CD4-positive, CD25-positive, alpha-beta regulatory T cell (primary cell): ENCODE data around the gene TNNT2. TPM values are rescaled to one million over a fixed set of nuclear protein-coding genes. Genes with fewer than 3 reads are reported as not detected.

Experiments used
- ATAC-seq, 2 donors: fragments of 150-1000 bp; cut with Tn5 transposase; one replicate each; pipeline ENCODE4 v1.10.0; 2021; ENCODE audit warnings: low read depth in 2 of 2, moderate number of reproducible peaks in 2 of 2, moderate library complexity in 1 of 2
- DNase-seq, 3 donors: peaks; one replicate each; pipeline versions ENCODE4 v3.0.0 to v3.0.0-alpha.2; 2012 to 2022; ENCODE audit warnings: mixed read lengths in 1 of 3
- H3K27ac ChIP-seq: one replicate; pipeline ENCODE4 v1.7.0; 2013; ENCODE audit warnings: mild to moderate bottlenecking, low read length; ENCODE audit not compliant: insufficient read depth, poor library complexity, severe bottlenecking
- H3K27me3 ChIP-seq: one replicate; pipeline ENCODE4 v1.7.0; 2013; ENCODE audit warnings: low read length; ENCODE audit not compliant: control insufficient read depth, insufficient read depth
- H3K36me3 ChIP-seq: one replicate; pipeline ENCODE4 v1.7.0; 2013; ENCODE audit warnings: mild to moderate bottlenecking, low read length, moderate library complexity; ENCODE audit not compliant: control insufficient read depth, insufficient read depth
- H3K4me1 ChIP-seq: 2 replicates; pipeline ENCODE4 v1.7.0; 2013; ENCODE audit warnings: mild to moderate bottlenecking, low read length; ENCODE audit not compliant: insufficient read depth, control insufficient read depth, poor library complexity, severe bottlenecking
- H3K4me3 ChIP-seq: one replicate; pipeline ENCODE4 v1.7.0; 2013; ENCODE audit warnings: low read depth, mild to moderate bottlenecking, low read length, moderate library complexity
- H3K9me3 ChIP-seq, 2 experiments: 1 replicate in 1 of 2; 2 replicates in 1 of 2; pipeline ENCODE4 v1.7.0; 2013; ENCODE audit warnings: low read length in 2 of 2, mild to moderate bottlenecking in 1 of 2, moderate library complexity in 1 of 2; ENCODE audit not compliant: control insufficient read depth in 2 of 2
- H3K27ac Mint-ChIP-seq, 3 donors: one replicate each; pipeline ENCODE4 v1.8.0; 2020 to 2022; ENCODE audit warnings: mild to moderate bottlenecking in 3 of 3, mixed read lengths in 3 of 3, moderate library complexity in 2 of 3
- H3K27me3 Mint-ChIP-seq: one replicate; pipeline ENCODE4 v1.8.0; 2022; ENCODE audit warnings: mild to moderate bottlenecking, mixed read lengths
- H3K36me3 Mint-ChIP-seq: one replicate; pipeline ENCODE4 v1.8.0; 2020; ENCODE audit warnings: mixed read lengths
- H3K4me1 Mint-ChIP-seq, 4 donors: one replicate each; pipeline ENCODE4 v1.8.0; 2020 to 2022; ENCODE audit warnings: mixed read lengths in 4 of 4, mild to moderate bottlenecking in 1 of 4
- H3K4me3 Mint-ChIP-seq, 4 donors: one replicate each; pipeline ENCODE4 v1.8.0; 2020 to 2022; ENCODE audit warnings: mild to moderate bottlenecking in 4 of 4, mixed read lengths in 4 of 4, moderate library complexity in 3 of 4
- H3K9me3 Mint-ChIP-seq, 7 donors: one replicate each; pipeline ENCODE4 v1.8.0; 2020 to 2022; ENCODE audit warnings: mixed read lengths in 7 of 7, mild to moderate bottlenecking in 3 of 7, moderate library complexity in 2 of 7
- polyA plus RNA-seq, 4 donors: library from polyadenylated mRNA; unstranded; fragments of 300-500 nt; fragmentation: Illumina TruSeq; gene quantifications; one replicate each; pipeline ENCODE4 v1.2.3, GENCODE V29; 2021
- total RNA-seq: library from RNA; stranded (reverse); gene quantifications from one replicate; pipeline ENCODE4 v1.2.3, GENCODE V29; 2022

The TNNT2 gene
- total and polyA plus RNA-seq, 5 donors from 2014 or later = not detected

DNA sequence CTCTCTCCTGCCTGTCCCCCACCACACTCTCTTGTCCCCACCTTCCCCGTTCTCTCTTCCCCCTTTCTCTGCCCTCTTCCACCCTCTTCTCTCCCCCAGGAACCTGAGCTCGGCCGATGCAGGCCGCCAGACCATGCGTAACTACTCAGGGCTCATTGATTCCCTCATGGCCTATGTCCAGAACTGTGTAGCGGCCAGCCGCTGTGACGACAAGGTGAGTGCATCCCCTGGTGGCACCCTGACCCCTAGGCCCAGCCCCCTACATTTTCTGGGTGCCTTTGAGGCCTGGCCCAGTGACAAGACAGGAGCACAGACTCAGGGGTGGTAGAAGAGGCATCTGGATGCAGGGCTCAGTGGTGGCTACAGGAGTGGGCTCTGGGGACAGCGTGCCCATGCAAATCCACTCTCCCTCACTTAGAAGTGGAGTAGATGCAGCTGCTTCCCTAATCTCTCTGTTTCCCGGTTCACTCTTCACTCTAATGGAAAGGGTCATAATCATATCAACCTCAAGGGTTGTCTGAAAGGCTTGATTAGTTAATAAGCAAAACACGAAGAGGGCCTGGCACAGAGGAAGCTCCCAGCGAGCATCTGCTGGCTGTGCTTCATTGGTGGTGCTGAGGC is 57.2 kb downstream of the TNNT2 start:
- DNase-seq (no peak), ATAC-seq (no peak)
- Histone ChIP-seq H3K27ac (no peak overlapping the region), H3K27me3 (no peaks in the 10 kb centered on the region), H3K4me1 (no peaks in the 10 kb centered on the region), H3K9me3 (no peaks in the 10 kb centered on the region), H3K36me3 (no peaks in the 10 kb centered on the region), H3K4me3 (no peak overlapping the region)
- Mint-ChIP-seq H3K9me3 (peaks cover 0 to 1% (median 0%) of the 10 kb centered on the region in 7 donors), H3K4me1 (peaks cover 0 to 2% (median 0%) of the 10 kb centered on the region in 4 donors), H3K36me3 (no peaks in the 10 kb centered on the region), H3K27me3 (peaks cover 4% of the 10 kb centered on the region), H3K4me3 (no peak overlapping the region), H3K27ac (no peak overlapping the region)

DNA sequence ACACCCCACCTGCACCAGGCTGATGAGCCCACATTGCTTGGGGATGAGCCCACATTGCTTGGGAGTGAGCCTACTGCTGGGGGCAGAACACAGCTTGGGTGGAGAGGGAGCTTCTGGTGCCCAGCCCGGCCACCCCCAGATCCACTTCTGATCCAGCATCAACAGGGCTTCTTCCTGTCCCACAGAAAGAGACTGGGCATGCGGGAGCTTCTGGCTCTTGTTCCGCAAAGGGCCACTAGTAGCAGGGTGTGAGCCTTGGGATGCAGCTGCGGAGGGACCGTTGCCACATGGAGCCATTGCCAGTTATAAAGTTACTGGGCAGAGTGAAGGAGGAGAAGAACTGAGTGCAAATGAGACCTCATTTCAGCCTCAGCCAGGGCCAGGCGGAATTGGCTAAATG is 57.8 kb downstream of the TNNT2 start:
- no peaks in the 10 kb centered on the region for H3K4me1 ChIP-seq
- Mint-ChIP-seq H3K27me3 (peaks cover 9% of the 10 kb centered on the region), H3K36me3 (no peaks in the 10 kb centered on the region), H3K4me3 (no peak overlapping the region), H3K27ac (no peak overlapping the region), H3K9me3 (peaks cover 0 to 1% (median 0%) of the 10 kb centered on the region in 7 donors), H3K4me1 (peaks cover 0 to 2% (median 0%) of the 10 kb centered on the region in 4 donors)
- no peaks in the 10 kb centered on the region for H3K9me3 ChIP-seq
- no peaks in the 10 kb centered on the region for H3K36me3 ChIP-seq
- H3K27me3 ChIP-seq = no peaks in the 10 kb centered on the region
- no peak overlapping the region for H3K4me3 ChIP-seq
- no peak overlapping the region for H3K27ac ChIP-seq
- ATAC-seq (no peak), DNase-seq (no peak)

DNA sequence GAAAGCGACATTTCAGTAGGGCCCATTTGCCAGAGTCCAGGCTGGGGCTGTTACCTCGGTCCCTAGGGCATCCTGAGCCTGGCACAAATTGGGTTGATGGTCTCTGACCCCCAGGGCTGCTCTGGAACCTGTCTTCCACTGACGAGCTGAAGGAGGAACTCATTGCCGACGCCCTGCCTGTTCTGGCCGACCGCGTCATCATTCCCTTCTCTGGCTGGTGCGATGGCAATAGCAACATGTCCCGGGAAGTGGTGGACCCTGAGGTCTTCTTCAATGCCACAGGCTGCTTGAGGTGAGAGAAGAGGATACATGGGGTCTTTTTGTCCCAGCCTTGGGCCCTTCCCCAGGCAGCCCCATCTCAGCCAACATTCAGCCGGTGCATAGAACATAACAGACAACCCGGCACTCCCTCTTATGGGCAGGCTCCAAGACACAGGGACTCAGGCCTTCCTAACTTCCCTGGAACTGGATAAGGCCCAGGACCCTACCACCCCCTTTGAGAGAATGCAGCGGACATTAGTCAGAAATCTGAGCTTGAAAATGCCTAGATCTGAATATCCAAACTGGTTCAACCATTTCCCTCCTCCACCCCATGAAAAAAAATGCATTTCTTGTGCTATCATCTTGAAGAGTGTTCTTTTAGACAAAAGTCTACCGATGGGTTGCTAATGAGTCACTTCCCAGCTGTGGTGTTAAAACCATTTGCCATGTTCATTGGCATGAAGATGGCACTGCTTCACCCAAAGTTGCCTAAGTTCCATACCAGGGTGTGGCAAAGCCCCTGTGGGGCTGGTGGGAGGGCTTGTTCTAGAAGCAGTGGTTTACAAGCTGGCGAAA is 58.8 kb downstream of the TNNT2 start:
- peaks cover 0 to 2% (median 0%) of the 10 kb centered on the region in 7 donors for H3K9me3 Mint-ChIP-seq
- Histone ChIP-seq H3K36me3 (no peaks in the 10 kb centered on the region), H3K27ac (no peak overlapping the region), H3K4me1 (no peaks in the 10 kb centered on the region), H3K4me3 (no peak overlapping the region), H3K9me3 (no peaks in the 10 kb centered on the region), H3K27me3 (no peaks in the 10 kb centered on the region)
- no peak overlapping the region for H3K27ac Mint-ChIP-seq
- no peak overlapping the region for H3K4me3 Mint-ChIP-seq
- H3K4me1 Mint-ChIP-seq = peaks cover 0 to 2% (median 0%) of the 10 kb centered on the region in 4 donors
- ATAC-seq (no peak), DNase-seq (no peak)
- H3K27me3 Mint-ChIP-seq = peaks cover 7% of the 10 kb centered on the region
- H3K36me3 Mint-ChIP-seq = no peaks in the 10 kb centered on the region

- H3K4me1 Mint-ChIP-seq = peaks cover 0 to 2% (median 0%) of the 10 kb centered on the region in 4 donors
- H3K27ac Mint-ChIP-seq = peak overlapping the region in 1 of 3 donors; percentile 54
- no peaks in the 10 kb centered on the region for H3K27me3 ChIP-seq
- H3K36me3 ChIP-seq = no peaks in the 10 kb centered on the region
- peaks cover 0 to 2% (median 0%) of the 10 kb centered on the region in 7 donors for H3K9me3 Mint-ChIP-seq
- no peak overlapping the region for H3K4me3 ChIP-seq
- H3K4me3 Mint-ChIP-seq = no peak overlapping the region
- DNase-seq = no peak
- ATAC-seq = no peak
- peaks cover 7% of the 10 kb centered on the region for H3K27me3 Mint-ChIP-seq
- H3K9me3 ChIP-seq = no peaks in the 10 kb centered on the region
- H3K36me3 Mint-ChIP-seq = no peaks in the 10 kb centered on the region
- H3K27ac ChIP-seq = no peak overlapping the region
- no peaks in the 10 kb centered on the region for H3K4me1 ChIP-seq
These were observed 59.9 kb downstream of the TNNT2 start for GRCh38 chr1:201317551-201317950.

DNA sequence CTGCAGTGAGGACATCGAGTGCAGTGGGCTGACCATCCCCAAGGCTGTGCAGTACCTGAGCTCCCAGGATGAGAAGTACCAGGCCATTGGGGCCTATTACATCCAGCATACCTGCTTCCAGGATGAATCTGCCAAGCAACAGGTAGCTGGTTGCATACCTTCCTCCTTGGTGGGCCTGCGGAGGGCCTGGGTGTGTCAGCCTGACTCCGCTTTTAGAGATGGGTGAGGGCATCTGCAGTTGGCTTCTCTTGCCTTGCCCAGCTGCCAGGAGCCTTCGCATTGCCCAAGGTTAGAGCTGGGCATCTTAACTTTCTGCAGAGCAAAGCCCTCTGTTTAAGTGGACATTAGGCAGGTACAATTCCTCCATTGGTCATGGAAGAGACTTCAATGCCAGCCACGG is 60.9 kb downstream of the TNNT2 start:
- Mint-ChIP-seq H3K27me3 (peaks cover 11% of the 10 kb centered on the region), H3K36me3 (no peaks in the 10 kb centered on the region), H3K27ac (no peak overlapping the region), H3K4me3 (no peak overlapping the region), H3K4me1 (peaks cover 0 to 2% (median 0%) of the 10 kb centered on the region in 4 donors), H3K9me3 (peaks cover 0 to 2% (median 0%) of the 10 kb centered on the region in 7 donors)
- DNase-seq = no peak
- no peaks in the 10 kb centered on the region for H3K4me1 ChIP-seq
- no peak overlapping the region for H3K27ac ChIP-seq
- H3K27me3 ChIP-seq = no peaks in the 10 kb centered on the region
- no peak for ATAC-seq
- no peaks in the 10 kb centered on the region for H3K36me3 ChIP-seq
- H3K9me3 ChIP-seq = no peaks in the 10 kb centered on the region
- no peak overlapping the region for H3K4me3 ChIP-seq

- Histone ChIP-seq H3K4me3 (no peak overlapping the region), H3K27me3 (peaks cover 2% of the 10 kb centered on the region), H3K4me1 (no peaks in the 10 kb centered on the region), H3K36me3 (no peaks in the 10 kb centered on the region), H3K9me3 (no peaks in the 10 kb centered on the region), H3K27ac (no peak overlapping the region)
- Mint-ChIP-seq H3K9me3 (peaks cover 0 to 2% (median 0%) of the 10 kb centered on the region in 7 donors), H3K27ac (no peak overlapping the region), H3K27me3 (peaks cover 21% of the 10 kb centered on the region), H3K4me1 (peaks cover 0 to 5% (median 0%) of the 10 kb centered on the region in 4 donors), H3K36me3 (no peaks in the 10 kb centered on the region), H3K4me3 (no peak overlapping the region)
- no peak for ATAC-seq
- DNase-seq = no peak
These were observed 64.4 kb downstream of the TNNT2 start for GRCh38 chr1:201313086-201313485.

DNA sequence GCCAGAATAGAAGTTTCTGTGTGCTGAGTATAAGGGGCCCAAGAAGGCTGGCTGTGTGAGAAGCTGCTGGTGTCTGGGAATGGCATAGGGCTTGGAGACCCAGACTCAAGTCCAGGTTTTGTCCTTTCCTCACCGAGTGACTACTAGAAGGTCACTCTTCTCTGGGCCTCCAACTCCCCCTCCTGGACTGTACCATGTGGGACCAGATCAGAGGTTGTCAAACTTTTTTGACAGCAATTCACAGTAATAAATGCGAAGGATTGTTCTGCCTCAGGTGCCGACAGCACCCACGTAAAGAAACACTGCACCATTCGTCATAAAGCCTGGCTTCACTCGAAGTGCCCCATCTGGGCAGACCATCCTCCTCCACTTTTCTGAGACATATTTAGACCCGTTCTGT is 65.2 kb downstream of the TNNT2 start:
- H3K4me3 ChIP-seq = no peak overlapping the region
- Mint-ChIP-seq H3K4me1 (peaks cover 0 to 5% (median 0%) of the 10 kb centered on the region in 4 donors), H3K4me3 (no peak overlapping the region), H3K27ac (no peak overlapping the region), H3K27me3 (peaks cover 21% of the 10 kb centered on the region), H3K9me3 (peaks cover 0 to 2% (median 0%) of the 10 kb centered on the region in 7 donors), H3K36me3 (no peaks in the 10 kb centered on the region)
- H3K27ac ChIP-seq = no peak overlapping the region
- no peak for DNase-seq
- no peaks in the 10 kb centered on the region for H3K9me3 ChIP-seq
- no peaks in the 10 kb centered on the region for H3K36me3 ChIP-seq
- ATAC-seq = no peak
- H3K27me3 ChIP-seq = peaks cover 2% of the 10 kb centered on the region
- H3K4me1 ChIP-seq = no peaks in the 10 kb centered on the region
